ENCODE results near the gene EPS15.

The EPS15 gene

GRCh38 chr1:51349862-51350261, 169.2 kb downstream of the EPS15 start:
- Mint-ChIP-seq H3K9me3 (no peaks in the 10 kb centered on the region), H3K36me3 (ENCODE audit: low read depth) (peaks cover 6% of the 10 kb centered on the region), H3K27me3 (peaks cover 16% of the 10 kb centered on the region), H3K27ac (no peak overlapping the region), H3K4me1 (ENCODE audit: low read depth) (no peaks in the 10 kb centered on the region), H3K4me3 (no peak overlapping the region)
- no peak for DNase-seq

GRCh38 chr1:51348147-51348527, 170.9 kb downstream of the EPS15 start:
- Mint-ChIP-seq H3K27ac (no peak overlapping the region), H3K27me3 (peaks cover 30% of the 10 kb centered on the region), H3K4me1 (ENCODE audit: low read depth) (peaks cover 3% of the 10 kb centered on the region), H3K36me3 (ENCODE audit: low read depth) (no peaks in the 10 kb centered on the region), H3K9me3 (no peaks in the 10 kb centered on the region), H3K4me3 (no peak overlapping the region)
- no peak for DNase-seq

- no peak overlapping the region for H3K27ac Mint-ChIP-seq
- no peak overlapping the region for H3K4me3 Mint-ChIP-seq
- DNase-seq, result no peak
- peaks cover 3% of the 10 kb centered on the region for H3K4me1 Mint-ChIP-seq (ENCODE audit: low read depth)
- peaks cover 36% of the 10 kb centered on the region for H3K27me3 Mint-ChIP-seq
- no peaks in the 10 kb centered on the region for H3K36me3 Mint-ChIP-seq (ENCODE audit: low read depth)
- no peaks in the 10 kb centered on the region for H3K9me3 Mint-ChIP-seq
Observed at GRCh38 chr1:51347398-51348146, 171.5 kb downstream of the EPS15 start.

GRCh38 chr1:51346086-51346942, 172.8 kb downstream of the EPS15 start:
- H3K27ac Mint-ChIP-seq, result no peak overlapping the region
- no peak for DNase-seq
- H3K27me3 Mint-ChIP-seq, result peaks cover 48% of the 10 kb centered on the region
- H3K4me3 Mint-ChIP-seq, result no peak overlapping the region
- no peaks in the 10 kb centered on the region for H3K9me3 Mint-ChIP-seq
- H3K36me3 Mint-ChIP-seq (ENCODE audit: low read depth), result no peaks in the 10 kb centered on the region
- H3K4me1 Mint-ChIP-seq (ENCODE audit: low read depth), result peaks cover 3% of the 10 kb centered on the region

GRCh38 chr1:51345300-51345687, 173.8 kb downstream of the EPS15 start:
- no peak for DNase-seq
- no peak overlapping the region for H3K27ac Mint-ChIP-seq
- no peaks in the 10 kb centered on the region for H3K36me3 Mint-ChIP-seq (ENCODE audit: low read depth)
- H3K4me1 Mint-ChIP-seq (ENCODE audit: low read depth), result peaks cover 3% of the 10 kb centered on the region
- H3K9me3 Mint-ChIP-seq, result no peaks in the 10 kb centered on the region
- H3K27me3 Mint-ChIP-seq, result peaks cover 51% of the 10 kb centered on the region
- H3K4me3 Mint-ChIP-seq, result no peak overlapping the region

DNA sequence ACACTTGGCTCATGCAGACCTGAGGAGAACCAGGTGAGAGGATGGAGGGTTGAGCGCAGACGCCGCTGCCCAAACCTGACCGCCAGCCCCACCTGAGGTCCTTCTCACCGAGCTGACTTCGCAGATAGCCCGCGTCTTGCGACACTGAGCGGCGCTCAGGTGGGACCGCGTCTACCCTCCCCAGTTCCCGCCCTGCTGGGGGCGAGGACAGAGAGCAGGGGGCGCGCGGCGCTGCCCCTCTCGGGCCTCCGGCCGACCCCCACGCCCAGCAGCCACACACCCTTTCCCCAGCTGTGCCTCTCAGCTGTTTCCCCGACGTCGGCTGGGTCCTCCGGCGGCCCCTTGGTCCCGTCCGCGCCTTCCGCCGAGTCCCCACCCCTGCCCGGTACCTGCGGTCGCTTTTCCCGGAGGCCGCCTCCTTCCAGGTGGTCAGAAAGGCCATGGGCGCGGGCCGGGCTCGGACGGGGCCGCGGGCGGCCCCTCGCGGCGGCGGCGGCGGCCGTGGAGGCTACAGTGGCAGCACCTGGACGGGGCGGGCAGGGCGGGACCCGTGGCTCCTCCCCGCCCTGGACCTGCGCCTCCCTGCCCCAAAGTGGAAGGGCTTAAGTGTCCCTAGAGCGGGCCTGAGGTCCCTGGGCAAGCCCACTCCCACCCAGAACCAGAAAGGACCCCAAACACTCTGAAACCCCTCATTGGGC, 174.3 kb downstream of the EPS15 start:
- Mint-ChIP-seq H3K4me3 (no peak overlapping the region), H3K9me3 (no peaks in the 10 kb centered on the region), H3K27ac (no peak overlapping the region), H3K27me3 (peaks cover 51% of the 10 kb centered on the region), H3K4me1 (ENCODE audit: low read depth) (peaks cover 3% of the 10 kb centered on the region), H3K36me3 (ENCODE audit: low read depth) (no peaks in the 10 kb centered on the region)
- no peak for DNase-seq

GRCh38 chr1:51344276-51344601, 174.8 kb downstream of the EPS15 start:
- H3K4me1 Mint-ChIP-seq (ENCODE audit: low read depth), result peaks cover 3% of the 10 kb centered on the region
- H3K27ac Mint-ChIP-seq, result no peak overlapping the region
- DNase-seq, result no peak
- H3K36me3 Mint-ChIP-seq (ENCODE audit: low read depth), result no peaks in the 10 kb centered on the region
- no peaks in the 10 kb centered on the region for H3K9me3 Mint-ChIP-seq
- peaks cover 51% of the 10 kb centered on the region for H3K27me3 Mint-ChIP-seq
- no peak overlapping the region for H3K4me3 Mint-ChIP-seq

DNA sequence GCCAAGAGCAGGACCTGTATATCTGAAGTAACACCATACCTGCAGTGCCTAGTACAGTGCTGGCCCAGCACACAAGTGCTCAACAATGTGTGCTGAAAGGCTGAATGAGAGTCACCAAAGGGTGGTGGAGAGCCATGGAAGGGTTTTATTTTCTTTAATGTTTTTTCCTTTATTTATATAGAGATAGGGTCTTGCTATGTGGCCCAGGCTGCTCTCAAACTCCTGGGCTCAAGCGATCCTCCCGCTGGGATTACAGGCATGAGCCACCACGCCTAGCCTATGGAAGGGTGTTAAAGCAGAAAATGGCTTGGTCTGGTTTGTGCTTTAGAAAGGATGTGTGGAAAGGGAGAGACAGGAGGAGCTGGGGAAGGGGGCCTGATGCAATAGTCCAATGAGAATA, 175.4 kb downstream of the EPS15 start:
- DNase-seq, result no peak
- H3K36me3 Mint-ChIP-seq (ENCODE audit: low read depth), result no peaks in the 10 kb centered on the region
- H3K9me3 Mint-ChIP-seq, result no peaks in the 10 kb centered on the region
- H3K27ac Mint-ChIP-seq, result no peak overlapping the region
- H3K4me3 Mint-ChIP-seq, result no peak overlapping the region
- H3K4me1 Mint-ChIP-seq (ENCODE audit: low read depth), result peaks cover 3% of the 10 kb centered on the region
- peaks cover 54% of the 10 kb centered on the region for H3K27me3 Mint-ChIP-seq

DNA sequence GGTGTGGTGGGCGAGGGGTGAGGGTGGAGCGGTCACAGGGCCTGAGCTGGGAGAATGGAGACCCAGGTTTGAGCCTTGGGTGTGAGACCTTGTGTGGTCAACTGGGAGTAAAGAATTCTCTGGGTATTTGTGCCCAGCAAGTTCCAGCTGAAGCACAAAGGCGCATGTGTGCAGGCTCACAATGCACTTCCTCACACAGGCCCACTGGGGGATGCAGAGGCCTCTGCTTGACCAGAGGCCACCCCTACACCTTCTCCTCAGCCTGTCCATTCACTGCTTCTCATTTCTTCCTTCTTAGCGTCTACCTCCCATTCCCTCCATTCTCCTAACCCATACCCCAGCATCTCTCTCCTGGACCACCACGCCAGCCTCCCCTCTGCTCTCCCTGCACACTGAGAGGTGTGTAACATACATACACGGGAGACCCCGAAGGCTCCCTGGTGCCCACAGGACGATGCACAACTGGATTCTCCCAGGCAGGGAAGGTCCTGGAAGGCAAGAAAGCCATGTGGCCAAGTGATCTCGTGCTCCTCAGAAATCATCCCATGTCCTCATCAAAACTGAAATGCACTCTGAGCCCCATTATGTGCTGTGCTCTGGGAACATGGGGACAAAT, 176.4 kb downstream of the EPS15 start:
- Mint-ChIP-seq H3K36me3 (ENCODE audit: low read depth) (no peaks in the 10 kb centered on the region), H3K27ac (no peak overlapping the region), H3K27me3 (peaks cover 57% of the 10 kb centered on the region), H3K4me1 (ENCODE audit: low read depth) (peaks cover 3% of the 10 kb centered on the region), H3K4me3 (no peak overlapping the region), H3K9me3 (no peaks in the 10 kb centered on the region)
- DNase-seq, result no peak

DNA sequence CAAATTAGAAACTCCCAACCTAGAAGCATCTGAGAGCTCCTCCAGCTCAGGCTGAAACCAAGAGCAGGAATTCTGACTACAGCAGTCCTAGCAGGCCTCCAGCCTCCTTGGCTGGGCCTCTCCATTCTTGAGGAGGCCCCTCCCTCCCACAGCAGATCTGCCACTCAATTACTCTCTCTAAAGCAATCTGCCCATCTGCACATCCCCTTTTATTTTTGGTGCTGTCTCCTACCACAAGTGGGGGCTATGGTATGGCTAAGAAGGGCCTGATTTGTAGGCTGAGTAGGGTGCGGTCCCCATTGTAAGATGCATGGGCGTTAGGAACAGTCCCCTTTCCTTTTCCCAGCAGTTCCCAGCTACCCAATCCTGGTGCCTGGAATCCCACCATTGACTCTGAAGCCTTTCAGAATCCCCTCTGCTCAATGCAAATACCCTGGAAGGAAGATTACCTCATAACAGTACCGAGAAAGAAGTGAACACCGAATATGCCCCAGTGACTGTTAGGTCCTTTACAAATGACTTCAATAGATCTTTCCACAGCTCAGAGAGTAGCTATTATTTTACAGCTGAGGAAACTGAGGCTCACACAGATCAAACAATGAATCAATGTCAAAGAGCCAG, 177.1 kb downstream of the EPS15 start:
- no peak overlapping the region for H3K4me3 Mint-ChIP-seq
- H3K4me1 Mint-ChIP-seq (ENCODE audit: low read depth), result peaks cover 3% of the 10 kb centered on the region
- DNase-seq, result no peak
- no peaks in the 10 kb centered on the region for H3K36me3 Mint-ChIP-seq (ENCODE audit: low read depth)
- no peaks in the 10 kb centered on the region for H3K9me3 Mint-ChIP-seq
- H3K27ac Mint-ChIP-seq, result no peak overlapping the region
- H3K27me3 Mint-ChIP-seq, result peaks cover 57% of the 10 kb centered on the region

DNA sequence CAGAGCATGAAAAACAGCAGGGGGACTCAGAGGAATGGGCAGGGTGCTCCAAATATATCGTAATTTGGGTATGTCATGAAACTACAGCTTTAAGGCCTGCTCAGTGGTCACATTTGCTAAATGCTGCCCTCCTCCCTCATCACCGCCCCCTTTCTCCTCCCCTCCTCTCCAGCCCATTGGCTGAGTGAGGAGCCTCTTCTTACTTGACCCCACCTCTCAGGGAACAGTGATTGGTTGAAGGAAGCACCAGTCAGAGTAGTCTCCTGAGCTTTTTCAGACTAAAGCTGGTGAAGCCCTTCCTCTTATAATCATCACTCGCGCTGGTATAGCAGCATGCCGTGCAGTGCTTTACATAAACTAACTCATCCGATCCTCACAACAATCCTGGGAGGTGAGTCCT, 178.7 kb downstream of the EPS15 start:
- no peak for DNase-seq
- Mint-ChIP-seq H3K4me1 (ENCODE audit: low read depth) (peaks cover 3% of the 10 kb centered on the region), H3K9me3 (no peaks in the 10 kb centered on the region), H3K36me3 (ENCODE audit: low read depth) (no peaks in the 10 kb centered on the region), H3K4me3 (no peak overlapping the region), H3K27me3 (peaks cover 43% of the 10 kb centered on the region), H3K27ac (no peak overlapping the region)

DNA sequence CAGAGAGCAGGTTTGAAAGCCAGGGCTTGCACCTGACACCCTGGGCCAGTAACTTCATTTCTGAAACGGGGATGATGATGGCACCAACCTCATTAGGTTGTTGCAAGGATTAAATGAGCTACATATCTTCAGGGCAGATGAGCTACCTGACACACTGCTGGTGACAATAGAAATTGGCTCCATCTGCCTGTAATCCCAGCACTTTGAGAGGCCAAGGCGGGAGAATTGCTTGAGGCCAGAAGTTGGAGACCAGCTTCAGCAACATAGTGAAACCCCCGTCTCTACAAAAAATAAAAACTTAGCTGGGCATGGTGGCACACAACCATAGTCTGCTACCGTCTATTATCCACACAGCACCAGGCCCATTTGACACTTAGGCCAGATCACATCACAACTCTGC, 182.4 kb downstream of the EPS15 start:
- Mint-ChIP-seq H3K27ac (no peak overlapping the region), H3K36me3 (ENCODE audit: low read depth) (no peaks in the 10 kb centered on the region), H3K4me1 (ENCODE audit: low read depth) (peaks cover 2% of the 10 kb centered on the region), H3K4me3 (no peak overlapping the region), H3K9me3 (no peaks in the 10 kb centered on the region), H3K27me3 (peaks cover 15% of the 10 kb centered on the region)
- DNase-seq, result no peak

DNA sequence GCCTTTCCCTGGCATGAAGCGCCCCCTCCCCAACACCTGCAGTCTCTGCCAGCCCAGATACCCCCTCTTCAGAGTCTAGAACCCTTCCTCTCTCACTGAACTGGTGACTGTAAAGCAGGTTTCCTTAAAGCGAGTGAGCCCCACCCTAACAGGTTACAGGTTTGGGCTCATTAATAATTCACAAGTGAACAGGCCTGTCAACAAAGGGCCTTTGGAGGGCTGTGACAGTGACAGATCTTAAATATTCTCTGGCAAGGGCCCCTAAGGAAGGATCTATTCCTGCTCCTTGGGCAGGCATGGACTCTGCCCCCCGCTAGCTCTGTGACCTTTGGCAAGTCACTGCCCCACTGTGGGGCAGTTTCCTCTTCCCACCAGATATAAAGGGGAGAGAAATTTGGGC, 183.1 kb downstream of the EPS15 start:
- peaks cover 9% of the 10 kb centered on the region for H3K4me1 Mint-ChIP-seq (ENCODE audit: low read depth)
- no peak for DNase-seq
- H3K27ac Mint-ChIP-seq, result no peak overlapping the region
- H3K27me3 Mint-ChIP-seq, result peaks cover 15% of the 10 kb centered on the region
- no peaks in the 10 kb centered on the region for H3K9me3 Mint-ChIP-seq
- H3K4me3 Mint-ChIP-seq, result no peak overlapping the region
- H3K36me3 Mint-ChIP-seq (ENCODE audit: low read depth), result no peaks in the 10 kb centered on the region
